Activated T-cell treated with anti-CD3 and anti-CD28 coated beads for 1 hour (primary cell): ENCODE data around the gene SF3B2.
"Not testable (repeated sequence)": the region's sequence is repeated elsewhere in the genome, so short reads cannot be mapped to it uniquely, and the experiment has no call there.

Experiments used
- DNase-seq: peaks from one replicate; pipeline ENCODE4 v3.0.0-alpha.2; 2020; ENCODE audit warnings: low read depth

The SF3B2 gene

GRCh38 chr11:66072081-66072480, 19.9 kb downstream of the SF3B2 start:
- DNase-seq = no peak

GRCh38 chr11:66072518-66072917, 20.4 kb downstream of the SF3B2 start:
- no peak for DNase-seq

GRCh38 chr11:66073669-66074068, 21.5 kb downstream of the SF3B2 start:
- DNase-seq = no peak

GRCh38 chr11:66075273-66075672, 23.1 kb downstream of the SF3B2 start:
- DNase-seq = no peak

- DNase-seq = no peak
These were observed 24.4 kb downstream of the SF3B2 start for GRCh38 chr11:66076561-66076960.

- DNase-seq = no peak
These were observed 25.8 kb downstream of the SF3B2 start for GRCh38 chr11:66077927-66078326.

GRCh38 chr11:66078949-66079348, 26.8 kb downstream of the SF3B2 start:
- not testable (repeated sequence) for DNase-seq

- DNase-seq = peak; percentile 70
These were observed 28.1 kb downstream of the SF3B2 start for GRCh38 chr11:66080055-66080817.

GRCh38 chr11:66081505-66081904, 29.3 kb downstream of the SF3B2 start:
- peak; percentile 59 for DNase-seq

- DNase-seq = no peak
These were observed 31.0 kb downstream of the SF3B2 start for GRCh38 chr11:66082946-66083698.

- DNase-seq = no peak
These were observed 31.6 kb downstream of the SF3B2 start for GRCh38 chr11:66083767-66084166.

- DNase-seq = no peak
These were observed 32.8 kb downstream of the SF3B2 start for GRCh38 chr11:66084821-66085475.

- no peak for DNase-seq
These were observed 35.2 kb downstream of the SF3B2 start for GRCh38 chr11:66087148-66087908.

- DNase-seq = no peak
These were observed 36.9 kb downstream of the SF3B2 start for GRCh38 chr11:66089067-66089466.

GRCh38 chr11:66090288-66090687, 38.1 kb downstream of the SF3B2 start:
- no peak for DNase-seq

GRCh38 chr11:66092125-66092524, 40.0 kb downstream of the SF3B2 start:
- not testable (repeated sequence) for DNase-seq

GRCh38 chr11:66099746-66100145, 47.6 kb downstream of the SF3B2 start:
- not testable (repeated sequence) for DNase-seq

- DNase-seq = peak; percentile 55
These were observed 48.3 kb downstream of the SF3B2 start for GRCh38 chr11:66100272-66101065.

- no peak for DNase-seq
These were observed 48.9 kb downstream of the SF3B2 start for GRCh38 chr11:66101066-66101464.

GRCh38 chr11:66104057-66104638, 52.0 kb downstream of the SF3B2 start:
- no peak for DNase-seq
